ENCODE results near the gene STRBP. TPM values are rescaled to one million over a fixed set of nuclear protein-coding genes. Genes with fewer than 3 reads are reported as not detected.
A peak's percentile ranks its signal among the peaks of the same experiment; 100 is the strongest.
"Not testable (repeated sequence)": the region's sequence is repeated elsewhere in the genome, so short reads cannot be mapped to it uniquely, and the experiment has no call there.

STRBP gene
- total RNA-seq, 2 experiments from 2014 or later, result 40.7 to 43.2 TPM

DNA sequence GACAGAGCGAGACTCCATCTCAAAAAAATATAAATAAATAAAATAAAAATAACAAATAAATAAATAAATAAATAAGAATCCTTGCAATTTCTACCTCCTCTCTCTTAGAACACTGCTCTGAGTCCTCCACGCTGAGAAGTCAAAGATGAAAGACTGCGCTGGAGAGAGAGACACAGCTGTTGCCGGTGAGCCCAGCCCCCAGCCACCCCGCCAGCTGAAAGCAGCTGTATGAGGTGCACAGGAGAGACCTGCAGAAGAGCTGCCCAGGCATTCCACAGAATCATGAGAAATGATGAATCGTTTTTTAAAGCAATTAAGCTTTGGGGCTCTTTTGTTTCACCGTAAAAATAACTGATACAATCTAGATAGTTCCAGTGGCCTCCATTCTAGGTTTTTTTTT, 16.3 kb upstream of the STRBP start:
- Mint-ChIP-seq H3K4me1 (ENCODE audit: low read depth) (no peaks in the 10 kb centered on the region), H3K27ac (no peak overlapping the region), H3K36me3 (ENCODE audit: low read depth) (no peaks in the 10 kb centered on the region), H3K4me3 (no peak overlapping the region), H3K27me3 (peaks cover 4% of the 10 kb centered on the region), H3K9me3 (no peaks in the 10 kb centered on the region)
- POLR2A ChIA-PET, result no interaction called here
- intact Hi-C loops (cut with micrococcal nuclease), result no loop called here
- DNase-seq, result no peak
- TF ChIP-seq, protein P1, sequence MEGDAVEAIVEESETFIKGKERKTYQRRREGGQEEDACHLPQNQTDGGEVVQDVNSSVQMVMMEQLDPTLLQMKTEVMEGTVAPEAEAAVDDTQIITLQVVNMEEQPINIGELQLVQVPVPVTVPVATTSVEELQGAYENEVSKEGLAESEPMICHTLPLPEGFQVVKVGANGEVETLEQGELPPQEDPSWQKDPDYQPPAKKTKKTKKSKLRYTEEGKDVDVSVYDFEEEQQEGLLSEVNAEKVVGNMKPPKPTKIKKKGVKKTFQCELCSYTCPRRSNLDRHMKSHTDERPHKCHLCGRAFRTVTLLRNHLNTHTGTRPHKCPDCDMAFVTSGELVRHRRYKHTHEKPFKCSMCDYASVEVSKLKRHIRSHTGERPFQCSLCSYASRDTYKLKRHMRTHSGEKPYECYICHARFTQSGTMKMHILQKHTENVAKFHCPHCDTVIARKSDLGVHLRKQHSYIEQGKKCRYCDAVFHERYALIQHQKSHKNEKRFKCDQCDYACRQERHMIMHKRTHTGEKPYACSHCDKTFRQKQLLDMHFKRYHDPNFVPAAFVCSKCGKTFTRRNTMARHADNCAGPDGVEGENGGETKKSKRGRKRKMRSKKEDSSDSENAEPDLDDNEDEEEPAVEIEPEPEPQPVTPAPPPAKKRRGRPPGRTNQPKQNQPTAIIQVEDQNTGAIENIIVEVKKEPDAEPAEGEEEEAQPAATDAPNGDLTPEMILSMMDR (IDR thresholded peaks at IDR 0.05), result no peak
- CTCF ChIA-PET, result no interaction called here
- ATAC-seq, result no peak

DNA sequence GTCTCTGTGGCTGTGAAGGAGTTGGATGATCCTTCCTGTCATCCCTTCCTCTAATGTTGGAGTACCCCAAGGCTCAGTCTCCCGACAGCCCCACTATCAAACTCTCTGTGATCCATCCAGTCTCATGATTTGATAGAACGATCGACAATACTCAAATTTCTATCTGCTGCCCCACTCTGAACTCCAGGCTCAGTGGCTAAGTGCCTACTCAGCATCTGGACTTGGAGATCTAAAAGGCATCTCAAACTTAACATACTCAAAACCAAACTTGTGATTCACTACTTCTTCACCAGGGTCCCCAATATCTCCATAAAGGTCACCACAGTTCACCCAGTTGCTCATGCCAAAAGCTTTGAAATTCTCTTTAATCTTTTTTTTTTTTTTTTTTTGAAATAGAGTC, 15.1 kb upstream of the STRBP start:
- peaks cover 10% of the 10 kb centered on the region for H3K9me3 Mint-ChIP-seq
- peaks cover 4% of the 10 kb centered on the region for H3K27me3 Mint-ChIP-seq
- intact Hi-C loops (cut with micrococcal nuclease), result no loop called here
- POLR2A ChIA-PET, result interaction anchor here (0.6 to 1.8 kb wide), 2 partner anchors 13 to 393 kb away, joined by 3 to 4 read pairs; no protein-coding TSS in a partner anchor
- DNase-seq, result no peak
- H3K36me3 Mint-ChIP-seq (ENCODE audit: low read depth), result no peaks in the 10 kb centered on the region
- peaks cover 10% of the 10 kb centered on the region for H3K4me1 Mint-ChIP-seq (ENCODE audit: low read depth)
- TF ChIP-seq, protein P1 (IDR thresholded peaks at IDR 0.05), result no peak
- no peak overlapping the region for H3K4me3 Mint-ChIP-seq
- ATAC-seq, result peak; percentile 29
- no peak overlapping the region for H3K27ac Mint-ChIP-seq
- CTCF ChIA-PET, result no interaction called here

DNA sequence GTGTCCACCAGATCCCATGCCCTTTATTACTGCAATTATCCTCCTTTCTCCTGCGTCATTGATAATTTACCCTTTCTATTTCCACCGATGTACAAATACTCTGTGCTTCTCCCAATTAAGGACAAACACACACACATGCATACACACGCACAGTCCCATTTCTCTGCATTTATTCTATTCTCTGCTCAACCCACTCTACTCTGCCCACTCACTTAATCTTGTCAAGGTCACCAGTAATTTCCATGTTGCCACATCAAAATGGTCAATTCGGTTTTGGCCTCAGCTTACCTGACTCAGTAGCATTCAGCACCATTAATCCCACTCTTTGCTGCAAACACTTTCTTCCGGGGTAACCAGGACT, 14.6 kb upstream of the STRBP start:
- no peak overlapping the region for H3K27ac Mint-ChIP-seq
- no peak for DNase-seq
- H3K9me3 Mint-ChIP-seq, result peaks cover 11% of the 10 kb centered on the region
- ChIA-PET CTCF (interaction anchor here (1.3 kb wide), 1 partner anchor 67 kb away, joined by 4 read pairs; no protein-coding TSS in a partner anchor), POLR2A (interaction anchor here (0.6 to 1.8 kb wide), 4 partner anchors 14 to 392 kb away, joined by 3 to 6 read pairs (median 4); no protein-coding TSS in a partner anchor)
- peaks cover 14% of the 10 kb centered on the region for H3K4me1 Mint-ChIP-seq (ENCODE audit: low read depth)
- TF ChIP-seq, protein P1 (IDR thresholded peaks at IDR 0.05), result no peak
- no peaks in the 10 kb centered on the region for H3K36me3 Mint-ChIP-seq (ENCODE audit: low read depth)
- H3K27me3 Mint-ChIP-seq, result peaks cover 4% of the 10 kb centered on the region
- no peak for ATAC-seq
- H3K4me3 Mint-ChIP-seq, result no peak overlapping the region
- intact Hi-C loops (cut with micrococcal nuclease), result no loop called here

DNA sequence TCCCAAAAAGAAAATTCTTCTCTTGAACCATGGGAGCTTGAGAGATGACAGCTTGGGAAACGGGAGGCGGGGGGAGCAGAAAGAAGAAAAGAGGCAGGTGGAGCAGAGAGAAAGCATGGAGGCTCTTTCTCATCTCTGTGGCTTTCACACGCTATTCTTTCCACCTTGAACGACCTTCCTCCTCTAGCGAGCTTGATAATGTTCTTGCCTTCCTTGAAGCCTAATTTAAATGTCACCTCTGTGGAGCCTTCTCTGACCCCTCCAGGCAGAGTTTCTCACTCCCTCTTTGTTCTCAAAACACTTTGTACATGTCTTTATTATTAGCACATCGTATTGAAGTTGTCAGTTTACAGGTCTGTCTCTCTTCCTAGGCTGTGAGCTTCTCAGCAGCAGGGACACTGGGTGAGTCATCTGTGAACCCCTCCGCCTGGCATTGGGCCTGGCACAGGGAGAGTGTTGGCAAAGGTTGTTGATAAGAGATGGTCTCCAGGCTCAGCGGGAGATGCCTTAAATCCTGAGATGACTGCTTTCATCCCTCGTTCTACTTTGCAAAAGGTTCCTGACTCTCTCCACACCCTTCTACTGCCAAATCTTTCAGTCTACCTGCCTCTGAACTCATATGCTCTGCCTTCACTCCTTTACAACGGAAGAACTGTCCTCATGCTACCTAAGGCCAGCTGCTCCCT, 14.1 kb upstream of the STRBP start:
- Mint-ChIP-seq H3K9me3 (peaks cover 11% of the 10 kb centered on the region), H3K27me3 (peaks cover 4% of the 10 kb centered on the region), H3K27ac (no peak overlapping the region), H3K36me3 (ENCODE audit: low read depth) (no peaks in the 10 kb centered on the region), H3K4me3 (no peak overlapping the region), H3K4me1 (ENCODE audit: low read depth) (peaks cover 19% of the 10 kb centered on the region)
- TF ChIP-seq, protein P1 (IDR thresholded peaks at IDR 0.05), result no peak
- DNase-seq, result no peak
- ATAC-seq, result no peak
- intact Hi-C loops (cut with micrococcal nuclease), result no loop called here
- ChIA-PET CTCF (interaction anchor here (1.1 to 1.3 kb wide), 2 partner anchors 67 to 72 kb away, joined by 3 to 4 read pairs; no protein-coding TSS in a partner anchor), POLR2A (interaction anchor here (0.6 to 1.8 kb wide), 4 partner anchors 14 to 392 kb away, joined by 3 to 6 read pairs (median 4); no protein-coding TSS in a partner anchor)

DNA sequence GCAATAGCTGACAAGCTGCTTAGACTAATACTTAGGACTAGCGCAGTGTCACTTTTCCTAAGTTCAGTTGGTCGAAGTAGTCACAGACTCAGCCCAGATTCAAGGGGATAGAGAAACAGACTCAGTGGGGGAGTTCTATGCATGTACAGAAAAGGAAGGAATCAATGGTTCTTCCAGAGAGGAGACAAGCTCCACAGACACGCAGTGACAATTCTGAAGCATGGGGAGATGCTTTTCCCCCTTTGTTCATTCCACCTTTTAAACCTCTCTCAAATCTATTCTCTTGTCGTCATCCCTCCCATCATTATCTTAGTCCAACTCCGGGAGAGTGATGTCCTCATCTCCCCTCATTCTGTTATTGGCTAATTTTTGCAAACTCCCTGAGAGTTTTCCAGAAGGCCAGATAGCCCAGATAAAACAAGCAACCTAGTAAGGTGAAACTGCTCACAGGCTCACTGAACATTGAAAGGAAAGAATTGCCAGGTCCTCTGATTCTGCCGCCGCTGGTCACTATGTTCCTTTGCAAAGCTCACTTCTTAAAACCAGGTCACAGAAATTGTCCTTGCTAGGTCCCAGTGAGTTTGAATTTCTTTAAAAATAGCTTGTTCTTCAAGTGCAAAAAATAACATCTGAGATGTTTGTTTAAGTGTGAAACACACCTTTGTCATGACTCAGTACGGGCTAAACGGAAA, 13.4 kb upstream of the STRBP start:
- POLR2A ChIA-PET, result interaction anchor here (1.5 to 1.8 kb wide), 3 partner anchors 14 to 57 kb away, joined by 3 to 6 read pairs (median 4); no protein-coding TSS in a partner anchor
- CTCF ChIA-PET, result interaction anchor here (1.1 to 1.3 kb wide), 2 partner anchors 68 to 73 kb away, joined by 3 to 4 read pairs; no protein-coding TSS in a partner anchor
- TF ChIP-seq, protein P1 (IDR thresholded peaks at IDR 0.05), result no peak

DNA sequence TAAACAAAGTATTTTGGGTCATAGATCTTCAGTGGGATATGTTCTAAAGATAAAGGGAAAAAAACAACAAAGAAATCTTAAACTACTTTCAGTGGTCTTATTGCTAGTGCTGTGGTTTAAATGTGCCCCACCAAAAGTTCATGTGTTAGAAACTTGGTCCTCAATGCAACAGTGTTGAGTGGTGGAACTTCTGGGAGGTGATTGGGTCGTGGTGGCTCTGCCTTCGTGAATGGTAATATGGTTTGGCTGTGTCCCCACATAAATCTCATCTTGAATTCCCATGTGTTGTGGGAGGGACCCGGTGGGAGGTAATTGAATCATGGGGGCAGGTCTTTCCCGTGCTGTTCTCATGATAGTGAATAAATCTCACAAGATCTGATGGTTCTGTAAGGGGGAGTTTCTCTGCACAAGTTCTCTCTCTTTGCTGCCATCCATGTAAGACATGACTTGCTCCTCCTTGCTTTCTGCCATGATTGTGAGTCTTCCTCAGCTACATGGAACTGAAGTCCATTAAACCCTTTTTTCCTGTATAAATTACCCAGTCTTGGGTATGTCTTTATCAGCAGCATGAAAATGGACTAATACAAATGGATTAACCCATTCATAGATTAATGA, 10.6 kb upstream of the STRBP start:
- peak; percentile 83 for ATAC-seq
- intact Hi-C loops (cut with micrococcal nuclease), result not testable (repeated sequence)

More for the DNA sequence above, 13.4 kb upstream of the STRBP start:
- H3K9me3 Mint-ChIP-seq, result peaks cover 11% of the 10 kb centered on the region
- ATAC-seq (no peak), DNase-seq (no peak)
- H3K4me1 Mint-ChIP-seq (ENCODE audit: low read depth), result peaks cover 20% of the 10 kb centered on the region
- intact Hi-C loops (cut with micrococcal nuclease), result no loop called here
- no peaks in the 10 kb centered on the region for H3K36me3 Mint-ChIP-seq (ENCODE audit: low read depth)
- H3K27ac Mint-ChIP-seq, result no peak overlapping the region
- H3K27me3 Mint-ChIP-seq, result peaks cover 4% of the 10 kb centered on the region
- H3K4me3 Mint-ChIP-seq, result no peak overlapping the region

More for the DNA sequence above, 10.6 kb upstream of the STRBP start:
- DNase-seq, result peak; percentile 53
- POLR2A ChIA-PET; H3K36me3 Mint-ChIP-seq (ENCODE audit: low read depth); H3K27me3 Mint-ChIP-seq; H3K4me3 Mint-ChIP-seq: not testable (repeated sequence)
- H3K9me3 Mint-ChIP-seq, result peaks cover 11% of the 10 kb centered on the region
- CTCF ChIA-PET, result interaction anchor here (0.7 to 1.5 kb wide), 3 partner anchors 18 to 27 kb away, joined by 3 to 5 read pairs (median 3); no protein-coding TSS in a partner anchor
- peak overlapping the region; percentile 69 for H3K27ac Mint-ChIP-seq
- peaks cover 23% of the 10 kb centered on the region for H3K4me1 Mint-ChIP-seq (ENCODE audit: low read depth)
